GM18511 (cell line): Measurements from ENCODE around the gene KCNMB2.
"Not testable (repeated sequence)": the region's sequence is repeated elsewhere in the genome, so short reads cannot be mapped to it uniquely, and the experiment has no call there.

Experiments
- ATAC-seq: cut with Tn5 transposase; IDR thresholded peaks from one replicate; pipeline ENCODE4 v1.9.1; 2021; ENCODE audit warnings: mild to moderate bottlenecking, moderate library complexity; ENCODE audit not compliant: unreplicated experiment

KCNMB2 gene

DNA sequence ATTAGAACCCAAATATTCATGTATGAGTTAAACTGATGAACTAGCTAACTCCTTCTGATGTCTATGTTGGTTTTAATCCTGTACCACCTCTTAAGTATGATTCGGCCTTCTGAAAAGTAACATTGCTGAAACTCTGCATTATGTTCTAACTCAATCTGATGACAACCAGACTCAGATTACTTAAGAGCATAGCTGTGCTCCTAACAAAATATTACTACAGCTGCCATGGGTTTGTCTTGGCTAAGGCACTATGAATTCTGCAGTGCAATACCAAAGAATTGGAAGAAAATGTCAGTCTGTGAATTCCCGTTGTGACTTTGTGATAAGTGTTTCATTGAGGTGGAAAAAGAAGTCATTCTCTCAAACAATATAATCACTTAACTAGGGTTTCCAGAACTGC is 311.0 kb downstream of the KCNMB2 start:
- no peak for ATAC-seq

DNA sequence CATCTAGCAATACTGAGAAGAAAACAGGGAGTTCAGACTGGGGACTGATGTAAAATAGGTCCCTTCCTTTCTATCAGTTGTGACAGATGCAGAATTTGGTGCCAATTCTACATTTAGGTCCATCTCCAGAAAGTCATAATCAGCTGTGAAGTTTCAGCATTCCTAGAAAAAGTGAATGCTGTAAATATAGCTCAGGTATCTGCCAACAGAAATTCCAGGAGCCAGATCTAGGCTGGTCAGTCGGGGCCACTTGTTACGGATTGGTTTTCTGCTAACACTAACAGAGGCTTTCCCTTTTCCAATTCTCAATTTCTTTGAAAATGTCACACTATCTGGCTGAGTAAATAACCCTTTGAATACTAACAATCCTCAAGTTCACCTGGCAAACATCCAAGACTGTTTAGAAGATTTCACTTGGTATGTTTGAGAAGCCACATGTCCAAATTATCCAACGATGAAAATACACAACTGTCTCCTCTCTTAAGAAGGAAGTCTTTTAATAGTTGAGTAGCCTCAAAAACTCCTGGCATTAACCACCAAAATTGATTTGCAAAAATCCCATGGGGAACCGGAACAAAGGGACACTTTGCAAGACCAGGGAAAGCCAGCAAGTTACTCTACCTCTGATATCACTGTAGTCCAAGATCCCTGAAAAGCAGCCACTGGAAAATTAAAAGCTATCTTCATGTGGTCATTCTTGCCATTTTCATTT is 313.1 kb downstream of the KCNMB2 start:
- no peak for ATAC-seq

DNA sequence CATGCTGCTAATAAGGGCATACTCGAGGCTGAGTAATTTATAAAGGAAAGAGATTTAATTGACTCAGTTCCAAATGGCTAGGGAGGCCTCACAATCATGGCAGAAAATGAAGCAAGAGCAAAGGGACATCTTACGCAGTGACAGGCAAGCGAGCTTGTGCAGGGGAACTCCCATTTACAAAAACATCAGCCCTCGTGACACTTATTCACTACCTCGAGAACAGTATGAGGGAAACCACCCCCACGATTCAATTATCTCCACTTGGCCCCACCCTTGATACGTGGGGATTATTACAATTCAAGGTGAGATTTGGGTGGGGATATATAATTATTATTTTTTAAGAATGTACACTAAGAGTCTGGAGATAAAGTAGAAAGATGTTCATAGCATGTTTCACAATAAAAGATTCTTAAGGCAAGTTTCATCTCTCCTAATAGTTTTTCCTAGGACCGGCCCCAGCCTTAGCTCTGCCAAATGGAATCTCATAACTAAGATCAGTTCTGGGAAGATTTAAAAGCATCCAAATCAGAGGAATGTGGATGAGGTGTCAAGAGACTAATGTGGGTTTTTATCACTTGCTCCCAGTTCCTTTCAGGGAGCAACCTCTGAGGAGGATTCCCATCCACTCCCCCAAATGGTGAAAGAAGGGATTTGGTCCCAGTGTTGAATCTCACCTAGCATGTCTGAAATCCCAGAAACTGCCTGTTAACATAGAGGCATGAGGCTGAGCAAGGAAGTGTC is 314.4 kb downstream of the KCNMB2 start:
- ATAC-seq: no peak

DNA sequence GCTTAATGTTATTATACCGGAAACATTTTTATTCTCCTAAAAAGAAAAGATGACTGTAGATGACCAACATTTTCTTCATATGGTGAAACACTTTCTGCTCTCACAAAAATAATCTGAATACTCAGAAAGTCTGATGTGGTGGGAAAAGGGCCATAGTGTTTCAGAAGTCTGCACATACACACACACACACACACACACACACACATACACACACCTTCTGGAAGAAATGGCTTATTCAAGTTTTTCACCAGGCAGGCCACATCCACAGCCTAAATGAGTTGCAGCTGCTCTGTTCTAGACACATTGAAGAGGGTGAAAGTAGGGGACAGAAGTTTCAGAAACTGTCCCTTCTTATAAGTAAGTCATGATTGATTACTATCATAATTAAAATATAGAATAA is 315.3 kb downstream of the KCNMB2 start:
- no peak for ATAC-seq

DNA sequence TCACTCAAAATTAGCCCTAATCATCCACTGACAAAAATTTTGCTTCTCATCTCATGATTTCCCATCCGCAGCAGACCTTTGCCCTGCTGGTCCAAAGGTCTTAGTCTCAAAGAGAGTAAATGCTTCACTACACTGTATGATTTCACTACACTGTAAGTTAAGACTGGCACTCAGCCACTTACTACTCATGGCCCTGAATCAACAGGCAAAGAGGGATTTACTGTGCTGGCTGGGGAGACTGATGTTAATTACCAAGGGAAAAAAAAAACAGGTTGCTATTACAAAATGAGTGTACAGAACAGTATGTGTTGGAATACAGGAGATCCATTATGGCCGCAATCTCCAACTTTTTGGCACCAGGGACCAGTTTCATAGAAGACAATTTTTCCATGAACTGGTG is 320.6 kb downstream of the KCNMB2 start:
- ATAC-seq: no peak

DNA sequence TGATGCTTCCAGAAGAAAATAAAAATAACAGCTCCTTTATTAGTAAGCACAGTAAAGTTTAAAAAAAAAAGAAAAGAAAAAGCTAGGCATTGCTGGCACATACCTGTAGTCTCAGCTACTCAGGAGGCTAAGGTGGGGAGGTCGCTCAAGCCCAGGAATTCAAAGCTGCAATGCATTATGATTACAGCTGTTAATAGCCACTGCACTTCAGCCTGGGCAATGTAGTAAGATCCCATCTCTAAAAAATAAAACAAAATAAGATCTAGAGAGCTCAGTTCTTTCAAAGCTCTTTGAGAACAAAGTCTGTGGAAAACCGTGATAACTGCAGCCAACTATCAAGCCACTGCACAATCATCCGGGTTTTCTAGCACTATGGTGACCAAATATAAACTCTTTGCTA is 323.1 kb downstream of the KCNMB2 start:
- no peak for ATAC-seq

DNA sequence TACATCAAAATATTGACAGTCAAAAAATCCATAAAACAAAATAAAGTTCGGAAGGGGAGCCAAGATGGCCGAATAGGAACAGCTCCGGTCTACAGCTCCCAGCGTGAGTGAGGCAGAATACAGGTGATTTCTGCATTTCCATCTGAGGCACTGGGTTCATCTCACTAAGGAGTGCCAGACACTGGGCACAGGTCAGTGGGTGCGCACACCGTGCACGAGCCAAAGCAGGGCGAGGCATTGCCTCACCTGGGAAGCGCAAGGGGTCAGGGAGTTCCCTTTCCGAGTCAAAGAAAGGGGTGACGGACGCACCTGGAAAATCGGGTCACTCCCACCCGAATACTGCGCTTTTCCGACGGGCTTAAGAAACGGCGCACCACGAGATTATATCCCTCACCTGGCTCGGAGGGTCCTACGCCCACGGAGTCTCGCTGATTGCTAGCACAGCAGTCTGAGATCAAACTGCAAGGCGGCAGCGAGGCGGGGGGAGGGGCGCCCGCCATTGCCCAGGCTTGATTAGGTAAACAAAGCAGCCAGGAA is 323.7 kb downstream of the KCNMB2 start:
- not testable (repeated sequence) for ATAC-seq

DNA sequence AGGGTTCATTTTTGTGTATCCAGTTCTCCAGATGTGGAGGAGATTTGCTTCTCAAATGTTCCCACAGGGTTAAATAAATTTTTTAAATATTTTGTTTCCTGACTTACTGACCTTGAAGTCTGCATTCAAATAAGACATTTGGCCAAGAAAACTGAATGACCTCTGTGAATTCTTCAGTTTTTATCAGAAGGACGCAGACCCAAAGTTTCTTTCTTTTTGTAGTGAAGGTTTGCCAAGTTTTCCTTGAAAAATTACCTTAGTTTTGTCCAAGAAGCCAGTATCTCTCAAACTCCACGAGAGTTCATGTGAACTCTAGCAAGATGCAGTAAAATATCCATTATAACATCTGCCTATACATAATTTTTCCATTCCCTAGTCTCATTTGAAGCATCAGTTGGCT is 332.4 kb downstream of the KCNMB2 start:
- no peak for ATAC-seq

DNA sequence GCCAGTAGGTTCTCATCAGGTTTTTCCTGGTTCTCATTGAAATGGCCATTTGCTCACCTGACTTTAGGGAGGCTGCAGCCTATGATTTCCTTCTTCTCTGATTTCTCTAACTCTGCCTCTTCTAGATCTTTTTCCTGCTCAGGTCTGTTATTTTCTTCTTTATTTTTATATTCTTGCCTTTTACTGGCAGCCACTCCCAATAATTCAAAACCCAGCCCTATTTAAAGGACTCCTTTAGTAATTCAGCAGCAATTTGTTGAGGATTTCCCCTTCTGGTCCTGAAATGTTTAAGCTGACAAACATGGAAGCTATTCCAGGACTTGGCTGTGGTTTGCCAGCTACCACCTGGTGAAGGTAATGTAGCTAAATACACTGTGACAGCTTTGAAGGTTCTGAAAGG is 333.8 kb downstream of the KCNMB2 start:
- ATAC-seq: no peak

DNA sequence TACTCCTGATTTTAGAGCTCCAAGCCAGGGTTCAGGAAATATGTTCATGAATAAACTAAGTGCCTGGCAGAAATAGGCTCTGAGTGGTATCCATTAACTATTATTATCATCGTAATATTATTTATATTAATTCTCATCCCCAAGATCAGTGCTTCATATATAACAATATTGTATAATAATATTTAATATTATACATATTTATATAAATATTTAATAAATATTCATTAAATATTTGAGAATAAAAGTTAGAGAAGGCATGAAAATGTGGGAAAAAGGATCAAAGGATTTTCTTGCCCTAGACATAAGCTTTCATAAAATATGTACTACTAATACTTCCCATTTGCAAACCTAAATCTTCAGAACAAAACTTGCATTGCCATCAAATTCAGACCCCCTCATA is 338.9 kb downstream of the KCNMB2 start:
- ATAC-seq: no peak

DNA sequence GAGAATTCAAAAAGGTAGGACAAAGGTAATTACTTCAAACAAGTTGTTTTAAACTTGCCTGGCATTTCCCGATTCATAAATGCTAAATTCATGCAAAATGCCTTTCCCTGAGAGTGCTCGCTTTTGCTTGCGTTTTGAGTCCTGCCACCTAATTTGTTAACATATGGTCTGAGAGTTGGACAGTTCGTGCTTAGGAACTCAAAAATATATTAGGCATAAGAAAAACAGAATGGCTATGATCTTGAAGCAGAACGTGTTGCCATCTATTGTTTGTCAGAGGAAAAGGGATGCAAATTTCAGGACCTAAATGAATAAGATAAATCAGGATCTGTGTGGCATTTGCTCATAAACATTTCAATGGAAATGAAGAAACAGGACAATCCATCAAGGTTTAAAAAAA is 339.6 kb downstream of the KCNMB2 start:
- no peak for ATAC-seq

DNA sequence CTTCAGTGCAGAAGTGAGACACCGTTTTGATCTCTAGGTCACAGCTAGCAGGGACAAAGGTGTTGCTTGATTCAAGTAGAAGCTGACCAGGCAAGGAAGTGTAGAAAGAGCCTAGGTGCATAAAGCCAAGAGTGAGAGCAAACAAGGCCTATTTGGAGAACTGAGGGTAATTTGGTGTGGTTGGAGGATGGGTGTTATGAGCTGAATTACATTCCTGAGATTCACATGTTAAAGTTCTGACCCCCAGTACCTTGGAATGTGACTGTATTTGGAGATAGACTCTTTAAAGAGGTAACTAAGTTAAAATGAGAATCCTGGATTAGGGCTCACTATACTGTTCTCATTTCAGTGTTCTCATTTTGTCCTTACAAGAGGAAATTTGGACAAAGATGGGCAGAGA is 344.0 kb downstream of the KCNMB2 start:
- no peak for ATAC-seq
